GM19239 (cell line): ENCODE data around the gene MEGF9.

Experiments
- DNase-seq: peaks from one replicate; pipeline ENCODE4 v3.0.0; 2011; ENCODE audit warnings: low spot score; ENCODE audit not compliant: insufficient read length
- FAIRE-seq: peaks from 2 replicates; lab custom pipeline; 2011; peaks lifted over from hg19 to GRCh38; lab: Jason Lieb, UNC

Gene MEGF9

GRCh38 chr9:120593250-120593954 is 120.9 kb downstream of the MEGF9 start:
- DNase-seq (no peak), FAIRE-seq (no peak)

- DNase-seq, result no peak
- no peak for FAIRE-seq
Measured at GRCh38 chr9:120592210-120592609, 122.1 kb downstream of the MEGF9 start.

GRCh38 chr9:120587328-120587727 is 126.9 kb downstream of the MEGF9 start:
- no peak for DNase-seq
- no peak for FAIRE-seq

- FAIRE-seq, result peak; percentile 64
- DNase-seq, result peak; percentile 37
Measured at GRCh38 chr9:120583958-120584369, 130.3 kb downstream of the MEGF9 start.

- FAIRE-seq (peak; percentile 84), DNase-seq (peak; percentile 77)
Measured at GRCh38 chr9:120580051-120580896, 134.0 kb downstream of the MEGF9 start, which contains the start of gene CDK5RAP2. Gene CDK5RAP2 (minus strand): TSS chr9:120580167. CDS start chr9:120579978, 189 bp downstream.

GRCh38 chr9:120579139-120580050 is 134.9 kb downstream of the MEGF9 start:
- DNase-seq (no peak), FAIRE-seq (no peak)

GRCh38 chr9:120574473-120574872 is 139.8 kb downstream of the MEGF9 start:
- no peak for DNase-seq
- FAIRE-seq, result no peak

- FAIRE-seq, result no peak
- DNase-seq, result no peak
Measured at GRCh38 chr9:120572472-120572871, 141.8 kb downstream of the MEGF9 start.

- FAIRE-seq, result no peak
- no peak for DNase-seq
Measured at GRCh38 chr9:120571443-120572257, 142.6 kb downstream of the MEGF9 start.

GRCh38 chr9:120570296-120570695 is 144.0 kb downstream of the MEGF9 start:
- DNase-seq (no peak), FAIRE-seq (no peak)

- FAIRE-seq (no peak), DNase-seq (no peak)
Measured at GRCh38 chr9:120569556-120569955, 144.7 kb downstream of the MEGF9 start.

GRCh38 chr9:120568816-120569215 is 145.5 kb downstream of the MEGF9 start:
- FAIRE-seq (no peak), DNase-seq (no peak)

GRCh38 chr9:120567874-120568273 is 146.4 kb downstream of the MEGF9 start:
- FAIRE-seq, result no peak
- DNase-seq, result no peak

GRCh38 chr9:120567081-120567480 is 147.2 kb downstream of the MEGF9 start:
- no peak for DNase-seq
- no peak for FAIRE-seq

- DNase-seq (no peak), FAIRE-seq (no peak)
Measured at GRCh38 chr9:120564589-120564988, 149.7 kb downstream of the MEGF9 start.

GRCh38 chr9:120562861-120563443 is 151.3 kb downstream of the MEGF9 start:
- FAIRE-seq, result no peak

GRCh38 chr9:120561709-120562108 is 152.6 kb downstream of the MEGF9 start:
- DNase-seq (no peak), FAIRE-seq (no peak)

More at GRCh38 chr9:120562861-120563443, 151.3 kb downstream of the MEGF9 start:
- no peak for DNase-seq

- FAIRE-seq (no peak), DNase-seq (no peak)
Measured at GRCh38 chr9:120559546-120559945, 154.7 kb downstream of the MEGF9 start.

- FAIRE-seq (no peak), DNase-seq (no peak)
Measured at GRCh38 chr9:120558454-120558853, 155.8 kb downstream of the MEGF9 start.
